BLaER1 treated with 17β-estradiol and CSF1 and Interleukin-3, amounts not matched to agents 10 nM and 100 nM (cell line): ENCODE results near the gene S100A10.

Experiments
- H3K27ac ChIP-seq, 11 experiments: shearing (Covaris generic); formaldehyde crosslinking; 2 replicates each; pipeline ENCODE4 v1.8.1; 2022
- H3K27me3 ChIP-seq, 11 experiments: shearing (Covaris generic); formaldehyde crosslinking; 2 replicates each; pipeline ENCODE4 v1.8.1; 2022
- H3K36me3 ChIP-seq, 11 experiments: shearing (Covaris generic); formaldehyde crosslinking; 2 replicates each; pipeline ENCODE4 v1.8.1; 2022
- H3K4me1 ChIP-seq, 10 experiments: shearing (Covaris generic); formaldehyde crosslinking; 2 replicates each; pipeline ENCODE4 v1.8.1; 2022
- H3K4me2 ChIP-seq, 11 experiments: shearing (Covaris generic); formaldehyde crosslinking; 2 replicates each; pipeline ENCODE4 v1.8.1; 2022
- H3K4me3 ChIP-seq, 10 experiments: shearing (Covaris generic); formaldehyde crosslinking; 2 replicates each; pipeline ENCODE4 v1.8.1; 2022
- H3K9ac ChIP-seq, 11 experiments: shearing (Covaris generic); formaldehyde crosslinking; 2 replicates each; pipeline ENCODE4 v1.8.1; 2022
- H3K9me3 ChIP-seq, 11 experiments: shearing (Covaris generic); formaldehyde crosslinking; replicated peaks in 1 of 11; 2 replicates each; pipeline ENCODE4 v1.8.1; 2022
- H4K20me1 ChIP-seq, 11 experiments: shearing (Covaris generic); formaldehyde crosslinking; 2 replicates each; pipeline ENCODE4 v1.8.1; 2022
- Cebpa-rat ChIP-seq, 11 experiments: shearing (Covaris generic); IDR thresholded peaks; 2 replicates each; pipeline ENCODE4 v1.8.1; 2022

S100A10 gene

DNA sequence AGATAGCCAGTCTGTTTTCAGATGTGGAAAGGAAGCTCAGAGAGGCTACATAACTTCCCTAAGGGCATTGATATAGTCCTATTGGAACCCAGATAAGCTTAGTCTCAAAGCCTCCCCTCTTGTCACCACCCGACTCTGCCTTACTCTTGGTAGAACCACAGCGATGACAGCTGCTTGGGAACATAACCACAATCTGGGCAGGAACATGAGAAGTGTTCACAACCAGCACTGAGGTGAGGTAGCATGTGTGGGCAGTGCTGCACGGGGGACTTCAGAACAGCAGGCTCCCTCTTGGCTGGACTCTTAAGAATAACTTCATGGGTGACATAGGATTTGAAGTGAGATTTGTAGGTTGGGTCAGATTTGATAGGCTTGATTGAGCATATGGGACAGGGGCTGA lies 9.3 kb upstream of the S100A10 start:
- Histone ChIP-seq H3K4me1 (peaks cover 0 to 39% (median 17%) of the 10 kb centered on the region in 10 experiments; a peak in 14 of 20 replicates), H3K4me3 (no peak overlapping the region), H4K20me1 (no peaks in the 10 kb centered on the region), H3K27me3 (no peaks in the 10 kb centered on the region), H3K4me2 (peak overlapping the region in 2 of 11 experiments; percentile 4 to 19; a peak in 2 of 22 replicates), H3K9me3 (no peaks in the 10 kb centered on the region), H3K27ac (no peak overlapping the region), H3K9ac (no peak overlapping the region), H3K36me3 (no peaks in the 10 kb centered on the region)
- TF ChIP-seq Cebpa-rat (IDR thresholded peaks at IDR 0.05) = no peak

DNA sequence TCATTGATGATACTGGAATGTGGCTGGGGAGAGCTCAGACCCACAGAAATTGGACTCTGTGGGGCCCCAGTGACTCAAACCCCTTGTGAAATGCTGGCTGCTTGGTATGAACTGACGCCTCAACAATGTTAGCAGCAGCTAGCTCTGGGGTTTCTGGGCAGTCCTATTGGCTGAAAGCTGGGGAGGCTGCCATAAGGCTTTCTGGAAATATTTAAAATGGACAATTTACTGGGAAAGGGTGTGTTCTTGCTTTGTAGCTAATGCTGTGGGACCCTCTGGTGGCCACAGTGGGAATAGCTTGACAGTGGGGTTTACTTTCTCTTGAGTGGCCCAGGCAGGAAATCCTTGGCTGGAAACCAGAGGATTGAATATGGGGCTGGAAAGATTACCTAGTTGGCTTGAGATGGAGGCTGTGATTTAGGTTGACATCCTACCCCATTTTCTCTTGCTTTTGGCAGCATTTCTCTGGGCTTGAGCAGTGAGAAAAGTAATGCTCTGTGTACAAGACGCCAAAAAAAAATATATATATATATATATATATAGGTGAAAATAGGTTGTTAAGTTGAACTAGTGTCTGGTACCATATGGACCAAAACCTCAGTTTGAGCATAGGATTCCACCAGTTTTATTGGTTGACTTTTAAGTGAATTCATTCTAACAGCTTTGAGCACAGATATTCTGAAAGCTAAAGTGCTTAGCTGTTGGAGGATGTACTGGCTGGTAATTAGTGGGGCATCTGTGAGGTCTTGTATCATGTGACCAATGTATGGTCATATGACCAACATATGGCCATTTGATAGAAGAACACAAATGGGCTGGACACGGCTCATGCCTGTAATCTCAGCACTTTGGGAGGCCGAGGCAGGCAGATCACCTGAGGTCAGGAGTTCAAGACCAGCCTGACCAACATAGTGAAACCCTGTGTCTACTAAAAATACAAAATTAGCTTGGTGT lies 8.2 kb upstream of the S100A10 start:
- H3K4me2 ChIP-seq = peak overlapping the region in 8 of 11 experiments; percentile 21 to 92 (median 82); a peak in 15 of 22 replicates
- H3K9ac ChIP-seq = peak overlapping the region in 5 of 11 experiments; percentile 28 to 73 (median 55); a peak in 9 of 22 replicates
- peak overlapping the region in 6 of 11 experiments; percentile 43 to 86 (median 67); a peak in 12 of 22 replicates for H3K27ac ChIP-seq
- H3K27me3 ChIP-seq = no peaks in the 10 kb centered on the region
- H4K20me1 ChIP-seq = no peaks in the 10 kb centered on the region
- H3K4me1 ChIP-seq = peaks cover 0 to 39% (median 17%) of the 10 kb centered on the region in 10 experiments; a peak in 14 of 20 replicates
- no peaks in the 10 kb centered on the region for H3K36me3 ChIP-seq
- H3K9me3 ChIP-seq = no peaks in the 10 kb centered on the region
- no peak overlapping the region for H3K4me3 ChIP-seq
- no peak for TF ChIP-seq Cebpa-rat (IDR thresholded peaks at IDR 0.05)

DNA sequence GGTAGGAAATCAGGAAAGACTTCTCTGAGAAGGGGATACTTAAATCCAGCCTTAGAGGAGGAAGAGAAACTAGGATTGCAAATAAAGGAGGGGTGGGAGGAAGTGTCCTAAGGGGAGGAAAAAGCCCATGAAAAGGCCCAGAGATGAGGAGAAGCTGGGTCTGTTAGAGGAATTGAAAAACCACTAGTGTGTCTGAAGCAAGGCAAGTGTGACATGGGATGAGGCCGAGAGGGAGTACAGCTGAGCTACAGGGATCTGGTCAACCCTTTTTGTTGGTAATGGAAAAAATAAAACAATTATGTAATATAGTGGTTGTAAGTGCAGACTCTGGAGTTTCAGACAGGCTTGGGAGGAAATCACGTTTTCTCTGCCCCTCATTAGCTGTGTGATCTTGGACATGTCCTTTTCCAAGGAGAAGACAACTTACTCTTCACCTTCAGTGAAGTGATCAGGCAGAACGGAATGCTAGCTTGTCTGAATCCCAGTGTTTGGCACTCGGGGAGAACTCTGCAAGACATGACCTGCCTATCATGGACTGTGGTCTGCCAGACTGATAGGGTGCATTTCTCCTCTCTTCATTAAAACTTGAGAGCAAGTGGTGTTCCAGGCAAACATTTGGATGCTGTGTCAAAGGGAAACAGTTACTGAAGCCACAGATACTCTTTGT lies 7.4 kb upstream of the S100A10 start:
- Histone ChIP-seq H3K4me2 (peak overlapping the region in 8 of 11 experiments; percentile 21 to 92 (median 82); a peak in 16 of 22 replicates), H3K27me3 (no peaks in the 10 kb centered on the region), H3K36me3 (no peaks in the 10 kb centered on the region), H3K4me1 (peaks cover 0 to 39% (median 17%) of the 10 kb centered on the region in 10 experiments; a peak in 14 of 20 replicates), H4K20me1 (no peaks in the 10 kb centered on the region), H3K9ac (peak overlapping the region in 5 of 11 experiments; percentile 28 to 73 (median 55); a peak in 9 of 22 replicates), H3K4me3 (no peak overlapping the region), H3K9me3 (no peaks in the 10 kb centered on the region), H3K27ac (peak overlapping the region in 6 of 11 experiments; percentile 43 to 86 (median 67); a peak in 12 of 22 replicates)
- TF ChIP-seq Cebpa-rat (IDR thresholded peaks at IDR 0.05) = no peak

DNA sequence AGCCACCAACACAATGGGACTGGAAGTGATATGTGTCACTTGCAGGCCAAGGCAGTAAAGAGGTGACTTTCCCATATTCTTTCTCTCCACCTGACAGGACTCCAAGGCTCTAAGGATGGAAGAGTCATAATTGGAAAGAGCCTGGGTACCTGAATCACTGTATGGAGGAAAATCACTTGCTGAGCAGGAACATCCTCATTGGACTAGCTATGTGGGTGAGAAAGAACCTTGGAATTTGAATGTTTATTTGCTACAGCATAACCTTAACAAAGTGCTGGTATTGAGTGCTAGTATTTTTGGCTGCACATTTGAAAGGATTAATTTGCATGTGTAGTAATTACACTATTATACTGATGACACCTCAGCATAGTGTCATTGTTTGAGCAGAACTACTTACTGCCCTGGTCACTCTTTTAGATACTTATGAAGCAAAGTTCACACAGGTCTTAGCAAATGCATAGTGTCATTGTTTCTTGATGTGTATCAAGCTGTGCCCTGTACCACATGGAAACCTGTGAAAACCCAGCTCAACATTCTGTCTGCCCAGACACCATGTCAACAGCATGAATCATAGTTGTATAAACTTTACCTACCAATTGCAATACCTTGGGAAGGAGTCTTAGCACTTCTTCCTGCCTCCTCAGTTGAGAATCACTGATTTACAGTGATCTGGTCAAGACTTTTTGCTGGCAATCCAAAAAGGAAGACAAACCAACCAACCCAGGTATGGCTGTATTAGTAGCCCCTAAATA lies 5.1 kb upstream of the S100A10 start:
- Histone ChIP-seq H3K27ac (no peak overlapping the region), H3K27me3 (no peaks in the 10 kb centered on the region), H3K4me3 (no peak overlapping the region), H3K4me1 (peaks cover 7 to 50% (median 23%) of the 10 kb centered on the region in 10 experiments), H4K20me1 (no peaks in the 10 kb centered on the region), H3K4me2 (no peak overlapping the region), H3K36me3 (no peaks in the 10 kb centered on the region), H3K9ac (no peak overlapping the region), H3K9me3 (peaks cover 0 to 5% (median 0%) of the 10 kb centered on the region in 11 experiments; a peak in 5 of 22 replicates)
- TF ChIP-seq Cebpa-rat (IDR thresholded peaks at IDR 0.05) = no peak

DNA sequence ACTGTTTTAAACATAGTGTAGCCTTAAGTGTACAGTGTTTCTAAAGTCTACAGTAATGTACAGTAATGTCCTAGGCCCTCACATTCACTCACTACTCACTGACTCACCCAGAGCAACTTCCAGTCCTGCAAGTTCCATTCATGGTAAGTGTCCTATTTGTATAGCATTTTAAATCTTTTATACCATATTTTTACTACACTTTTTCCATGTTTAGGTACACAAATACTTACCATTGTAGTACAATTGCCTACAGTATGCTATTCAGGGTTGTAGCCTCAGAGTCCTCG lies 3.6 kb upstream of the S100A10 start:
- no peaks in the 10 kb centered on the region for H3K27me3 ChIP-seq
- H3K4me3 ChIP-seq = no peak overlapping the region
- peaks cover 0 to 15% (median 8%) of the 10 kb centered on the region in 11 experiments; a peak in 14 of 22 replicates for H3K9me3 ChIP-seq
- no peak overlapping the region for H3K27ac ChIP-seq
- no peak overlapping the region for H3K4me2 ChIP-seq
- H3K36me3 ChIP-seq = no peaks in the 10 kb centered on the region
- no peak for TF ChIP-seq Cebpa-rat (IDR thresholded peaks at IDR 0.05)
- H4K20me1 ChIP-seq = peaks cover 0 to 1% (median 0%) of the 10 kb centered on the region in 11 experiments; a peak in 4 of 22 replicates
- no peak overlapping the region for H3K9ac ChIP-seq
- H3K4me1 ChIP-seq = peaks cover 15 to 56% (median 32%) of the 10 kb centered on the region in 10 experiments

DNA sequence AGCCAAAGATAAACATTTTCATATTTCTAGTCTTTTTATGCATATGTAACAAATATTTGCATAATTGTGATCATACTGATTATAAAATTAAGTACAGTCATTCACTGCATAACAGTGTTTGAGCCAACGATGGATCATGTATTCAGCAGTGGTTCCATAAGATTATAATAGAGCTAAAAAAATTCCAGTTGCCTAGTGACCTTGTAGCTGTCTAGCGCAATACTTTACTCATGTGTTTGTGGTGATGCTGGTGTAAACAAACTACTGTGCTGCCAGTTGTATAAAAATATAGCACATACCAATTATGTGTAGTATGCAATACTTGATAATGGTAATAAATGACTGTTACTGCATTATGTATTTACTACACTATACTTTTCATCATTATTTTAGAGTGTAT lies 2.1 kb upstream of the S100A10 start:
- H3K36me3 ChIP-seq = no peaks in the 10 kb centered on the region
- peaks cover 0 to 16% (median 7%) of the 10 kb centered on the region in 11 experiments; a peak in 7 of 22 replicates for H4K20me1 ChIP-seq
- H3K27me3 ChIP-seq = no peaks in the 10 kb centered on the region
- no peak overlapping the region for H3K4me3 ChIP-seq
- peaks cover 0 to 15% (median 8%) of the 10 kb centered on the region in 11 experiments; a peak in 14 of 22 replicates for H3K9me3 ChIP-seq
- TF ChIP-seq Cebpa-rat (IDR thresholded peaks at IDR 0.05) = no peak
- H3K27ac ChIP-seq = no peak overlapping the region
- H3K4me2 ChIP-seq = no peak overlapping the region
- H3K9ac ChIP-seq = no peak overlapping the region
- peaks cover 26 to 56% (median 35%) of the 10 kb centered on the region in 10 experiments for H3K4me1 ChIP-seq

DNA sequence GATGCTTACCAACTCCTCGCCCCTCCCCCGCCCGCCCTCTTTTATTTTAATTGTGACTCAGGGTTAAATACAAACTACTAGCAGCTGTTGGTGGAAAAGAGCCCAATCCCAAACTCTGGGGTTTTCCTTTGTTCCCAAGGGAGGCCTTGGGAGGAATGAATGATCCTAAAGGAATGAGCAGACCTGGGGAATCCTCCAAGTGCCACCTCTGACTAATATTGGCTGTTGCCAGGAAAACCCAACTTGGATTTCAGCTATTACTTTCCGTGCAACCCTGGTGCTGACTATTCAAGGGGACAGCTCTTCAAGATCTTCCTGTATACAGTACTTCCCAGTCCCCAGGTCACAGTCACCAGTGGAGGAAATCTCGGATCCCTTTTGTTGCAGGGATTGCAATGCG lies 1.3 kb upstream of the S100A10 start:
- Histone ChIP-seq H3K4me1 (peaks cover 28 to 56% (median 38%) of the 10 kb centered on the region in 10 experiments), H3K4me3 (no peak overlapping the region), H3K9me3 (peaks cover 0 to 15% (median 8%) of the 10 kb centered on the region in 11 experiments; a peak in 14 of 22 replicates), H3K27ac (no peak overlapping the region; a peak in 1 of 22 replicates), H3K9ac (no peak overlapping the region), H4K20me1 (peaks cover 0 to 24% (median 7%) of the 10 kb centered on the region in 11 experiments; a peak in 8 of 22 replicates), H3K4me2 (peak overlapping the region in 1 of 11 experiments; percentile 22; a peak in 1 of 22 replicates), H3K36me3 (no peaks in the 10 kb centered on the region), H3K27me3 (no peaks in the 10 kb centered on the region)
- TF ChIP-seq Cebpa-rat (IDR thresholded peaks at IDR 0.05) = no peak

DNA sequence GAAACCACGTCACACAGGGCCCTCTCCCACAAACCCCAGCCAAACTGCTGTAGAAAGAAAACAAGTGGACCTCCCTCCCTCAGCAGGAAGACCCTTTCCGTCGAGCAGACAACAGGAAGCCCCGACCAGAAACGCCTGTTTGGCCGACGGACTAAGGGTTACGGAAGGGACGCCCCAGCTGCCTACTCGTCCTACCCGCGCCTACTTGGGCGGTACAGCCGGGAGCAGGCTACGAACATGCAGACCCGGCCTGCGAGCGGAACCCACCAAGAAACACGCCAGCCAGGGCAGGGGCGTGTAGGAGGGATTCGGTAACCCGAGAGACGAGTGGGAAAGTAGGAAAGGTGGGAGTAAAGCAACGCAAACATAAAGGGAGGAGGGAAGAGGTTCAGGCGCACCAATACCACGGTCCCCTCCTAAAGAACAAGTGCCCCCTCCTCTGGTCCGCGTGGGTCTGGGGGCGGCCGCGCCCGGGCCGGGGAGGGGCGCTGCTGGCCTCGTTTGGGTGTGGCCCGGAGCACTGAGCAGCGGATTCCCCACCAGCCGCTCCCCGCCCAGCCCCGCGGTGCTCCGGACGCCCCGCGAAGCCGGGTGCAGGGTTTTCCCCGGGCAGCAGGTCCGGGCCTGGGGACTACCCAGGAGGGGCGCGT lies 450 bp downstream of the S100A10 start:
- Histone ChIP-seq H3K27me3 (no peaks in the 10 kb centered on the region), H3K36me3 (no peaks in the 10 kb centered on the region), H3K27ac (peak overlapping the region; percentile 60 to 88 (median 75)), H4K20me1 (peaks cover 0 to 40% (median 7%) of the 10 kb centered on the region in 11 experiments; a peak in 8 of 22 replicates), H3K4me1 (peaks cover 45 to 70% (median 55%) of the 10 kb centered on the region in 10 experiments), H3K9me3 (peaks cover 0 to 15% (median 8%) of the 10 kb centered on the region in 11 experiments; a peak in 14 of 22 replicates), H3K9ac (peak overlapping the region; percentile 73 to 88 (median 82)), H3K4me2 (peak overlapping the region; percentile 77 to 97 (median 84)), H3K4me3 (peak overlapping the region; percentile 66 to 82 (median 72))
- TF ChIP-seq Cebpa-rat (IDR thresholded peaks at IDR 0.05) = no peak
